ENCODE results near the gene ZYX.
"Not testable (repeated sequence)": the region's sequence is repeated elsewhere in the genome, so short reads cannot be mapped to it uniquely, and the experiment has no call there.

ZYX gene

GRCh38 chr7:143416565-143417149 lies 35.5 kb downstream of the ZYX start:
- in situ Hi-C loops (cut with MboI; ENCODE audit: low sequenced_read_pairs): no loop called here

- in situ Hi-C loops (cut with MboI; ENCODE audit: low sequenced_read_pairs): no loop called here
These were observed 36.7 kb downstream of the ZYX start for GRCh38 chr7:143417734-143418383.

- in situ Hi-C loops (cut with MboI; ENCODE audit: low sequenced_read_pairs): no loop called here
These were observed 37.7 kb downstream of the ZYX start for GRCh38 chr7:143418681-143419458.

GRCh38 chr7:143419880-143420279 lies 38.7 kb downstream of the ZYX start:
- in situ Hi-C loops (cut with MboI; ENCODE audit: low sequenced_read_pairs): no loop called here

- in situ Hi-C loops (cut with MboI; ENCODE audit: low sequenced_read_pairs): not testable (repeated sequence)
These were observed 39.5 kb downstream of the ZYX start for GRCh38 chr7:143420624-143421023.

- in situ Hi-C loops (cut with MboI; ENCODE audit: low sequenced_read_pairs): no loop called here
These were observed 40.9 kb downstream of the ZYX start for GRCh38 chr7:143422033-143422432.

- in situ Hi-C loops (cut with MboI; ENCODE audit: low sequenced_read_pairs): not testable (repeated sequence)
These were observed 43.3 kb downstream of the ZYX start for GRCh38 chr7:143424476-143424875.

GRCh38 chr7:143426479-143427142 lies 45.5 kb downstream of the ZYX start:
- in situ Hi-C loops (cut with MboI; ENCODE audit: low sequenced_read_pairs): no loop called here

GRCh38 chr7:143429770-143430698 lies 48.9 kb downstream of the ZYX start:
- in situ Hi-C loops (cut with MboI; ENCODE audit: low sequenced_read_pairs): no loop called here

GRCh38 chr7:143431109-143431508 lies 50.0 kb downstream of the ZYX start:
- in situ Hi-C loops (cut with MboI; ENCODE audit: low sequenced_read_pairs): no loop called here

- in situ Hi-C loops (cut with MboI; ENCODE audit: low sequenced_read_pairs): no loop called here
These were observed 52.6 kb downstream of the ZYX start for GRCh38 chr7:143433759-143434158.

- in situ Hi-C loops (cut with MboI; ENCODE audit: low sequenced_read_pairs): no loop called here
These were observed 53.5 kb downstream of the ZYX start for GRCh38 chr7:143434660-143435059.

GRCh38 chr7:143435266-143435665 lies 54.1 kb downstream of the ZYX start:
- in situ Hi-C loops (cut with MboI; ENCODE audit: low sequenced_read_pairs): no loop called here

GRCh38 chr7:143436325-143436946 lies 55.3 kb downstream of the ZYX start:
- in situ Hi-C loops (cut with MboI; ENCODE audit: low sequenced_read_pairs): no loop called here

GRCh38 chr7:143437578-143437977 lies 56.4 kb downstream of the ZYX start:
- in situ Hi-C loops (cut with MboI; ENCODE audit: low sequenced_read_pairs): no loop called here

- in situ Hi-C loops (cut with MboI; ENCODE audit: low sequenced_read_pairs): no loop called here
These were observed 58.7 kb downstream of the ZYX start for GRCh38 chr7:143439866-143440265.
